Measurements from ENCODE around the gene SCARF1.

SCARF1 gene

GRCh38 chr17:1643293-1643998 is 2.1 kb downstream of the SCARF1 start:
- TF ChIP-seq CTCF (IDR thresholded peaks at IDR 0.05), result peak; percentile 72

GRCh38 chr17:1641065-1641403 is 4.5 kb downstream of the SCARF1 start:
- TF ChIP-seq CTCF (IDR thresholded peaks at IDR 0.05), result no peak

DNA sequence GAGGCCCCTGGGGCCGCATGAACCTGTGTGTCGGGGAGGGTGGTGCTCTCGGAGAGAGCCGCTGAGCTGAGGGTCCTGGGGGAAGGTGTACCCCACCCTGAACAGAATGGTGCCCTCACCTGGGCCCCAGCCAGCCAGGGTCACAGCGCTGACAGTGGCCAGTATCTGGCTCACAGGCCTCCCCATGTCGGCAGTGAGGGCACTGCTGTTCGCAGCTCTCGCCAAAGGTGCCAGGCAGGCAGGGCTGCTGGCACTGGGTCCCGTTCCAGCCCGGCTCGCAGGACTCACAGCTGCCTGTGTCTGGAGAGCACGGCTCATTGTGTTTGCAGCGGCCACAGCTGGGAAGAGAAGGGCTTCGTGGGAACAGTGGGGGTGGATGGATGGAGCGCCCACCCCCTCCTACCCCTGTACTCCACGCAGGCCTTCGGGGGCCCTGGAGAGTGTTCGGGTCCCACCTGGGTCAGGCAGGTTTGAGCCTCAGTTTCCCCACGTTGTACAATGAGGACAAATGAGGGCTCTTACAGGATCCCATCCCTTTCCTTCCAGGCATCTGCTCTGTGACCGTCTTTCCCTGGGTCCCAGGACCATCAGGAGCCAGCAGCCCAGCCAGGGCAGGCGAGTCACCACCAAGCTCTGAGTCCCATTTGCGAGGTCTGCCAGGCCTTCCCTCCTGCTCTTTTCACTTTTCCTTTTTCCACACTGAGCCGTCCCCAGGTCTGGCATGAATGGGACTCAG is 5.0 kb downstream of the SCARF1 start:
- TF ChIP-seq CTCF (IDR thresholded peaks at IDR 0.05), result no peak

DNA sequence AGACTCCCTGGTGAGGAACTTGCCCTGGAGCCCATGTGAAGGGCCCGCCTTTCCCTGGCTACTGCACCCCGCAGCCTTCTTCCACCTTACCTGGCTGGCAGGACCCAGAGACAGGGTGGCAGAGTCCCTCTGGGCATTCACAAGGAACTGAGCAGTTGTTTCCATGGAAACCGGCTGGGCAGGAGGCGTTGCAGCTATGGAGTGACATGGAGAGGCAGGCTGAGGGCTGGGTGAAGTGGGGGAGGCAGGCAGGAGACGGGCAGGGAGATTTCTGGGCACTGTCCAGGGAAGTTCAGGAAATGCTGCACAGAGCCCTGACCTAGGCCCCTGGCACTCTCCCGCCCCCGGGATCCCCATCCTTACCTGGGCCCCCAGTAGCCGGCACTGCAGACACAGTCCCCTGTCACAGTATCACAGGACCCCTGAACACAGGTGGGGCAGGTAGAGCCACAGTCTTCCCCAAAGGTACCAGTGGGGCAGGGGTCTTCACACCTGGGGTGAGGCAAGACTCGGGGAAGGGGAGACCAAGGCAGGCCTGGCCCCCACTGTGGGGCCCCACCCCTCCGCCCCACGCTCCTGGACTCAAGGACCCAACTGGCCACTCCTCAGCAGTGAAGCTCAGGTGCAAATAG is 5.9 kb downstream of the SCARF1 start:
- TF ChIP-seq CTCF (IDR thresholded peaks at IDR 0.05), result no peak

DNA sequence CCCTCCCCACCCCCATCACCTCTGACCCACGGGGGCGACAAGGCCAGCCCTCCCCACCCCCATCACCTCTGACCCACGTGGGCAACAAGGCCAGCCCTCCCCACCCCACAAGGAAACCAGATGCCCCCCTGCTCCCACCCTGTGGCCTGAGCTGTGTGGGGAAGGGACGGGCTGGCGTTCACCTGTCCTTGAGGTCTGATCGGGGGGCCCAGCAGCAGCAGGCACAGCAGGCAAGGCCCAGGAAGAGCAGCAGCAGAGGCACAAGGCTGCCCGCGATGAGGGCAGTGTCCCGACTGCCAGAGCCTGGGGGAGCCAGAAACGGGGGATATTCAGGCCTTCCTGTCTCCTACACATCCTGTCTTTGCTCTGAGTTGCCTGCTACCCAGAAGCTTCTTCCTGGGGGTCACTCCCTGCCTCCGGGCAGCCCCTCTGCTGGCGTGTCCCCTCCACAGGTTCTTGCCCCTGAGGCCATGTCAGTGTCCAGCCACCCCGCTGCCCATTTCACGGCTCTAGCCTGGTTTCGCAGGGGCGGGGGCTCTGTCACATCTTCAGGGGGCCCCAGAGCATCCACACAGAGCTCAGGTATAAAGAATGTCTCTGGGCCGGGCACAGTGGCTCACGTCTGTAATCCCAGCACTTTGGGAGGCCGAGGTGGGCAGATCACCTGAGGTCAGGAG is 6.8 kb downstream of the SCARF1 start:
- TF ChIP-seq CTCF (IDR thresholded peaks at IDR 0.05), result no peak

DNA sequence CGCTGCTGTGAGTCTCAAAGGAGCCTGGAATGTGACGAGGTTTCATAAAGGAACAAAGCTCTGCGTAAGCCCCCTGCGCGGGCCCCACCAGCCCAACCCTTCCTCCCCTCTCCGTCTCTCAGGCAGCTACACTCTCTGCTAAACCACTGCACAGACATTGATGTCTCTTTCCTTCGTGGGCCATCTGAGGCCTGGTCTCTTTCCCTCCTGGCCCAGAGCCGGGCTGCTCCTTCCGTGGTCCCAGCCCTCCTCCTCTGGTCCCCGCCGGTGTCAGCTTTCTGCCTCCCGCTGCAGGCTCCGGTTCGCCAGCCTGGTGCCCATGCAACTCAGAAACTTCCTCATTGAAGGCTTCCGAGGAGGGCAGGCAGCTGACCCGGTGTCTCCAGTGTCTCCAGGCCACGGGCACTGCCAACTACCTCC is 7.4 kb downstream of the SCARF1 start:
- no peak for TF ChIP-seq CTCF (IDR thresholded peaks at IDR 0.05)

GRCh38 chr17:1636732-1637285 is 8.7 kb downstream of the SCARF1 start:
- TF ChIP-seq CTCF (IDR thresholded peaks at IDR 0.05), result no peak
